GM19397 (cell line): ENCODE results near the gene TRIO.

Source experiments
- ATAC-seq: cut with Tn5 transposase; IDR thresholded peaks from one replicate; pipeline ENCODE4 v1.9.1; 2021; ENCODE audit warnings: mild to moderate bottlenecking, moderate library complexity; ENCODE audit not compliant: unreplicated experiment

The TRIO gene

DNA sequence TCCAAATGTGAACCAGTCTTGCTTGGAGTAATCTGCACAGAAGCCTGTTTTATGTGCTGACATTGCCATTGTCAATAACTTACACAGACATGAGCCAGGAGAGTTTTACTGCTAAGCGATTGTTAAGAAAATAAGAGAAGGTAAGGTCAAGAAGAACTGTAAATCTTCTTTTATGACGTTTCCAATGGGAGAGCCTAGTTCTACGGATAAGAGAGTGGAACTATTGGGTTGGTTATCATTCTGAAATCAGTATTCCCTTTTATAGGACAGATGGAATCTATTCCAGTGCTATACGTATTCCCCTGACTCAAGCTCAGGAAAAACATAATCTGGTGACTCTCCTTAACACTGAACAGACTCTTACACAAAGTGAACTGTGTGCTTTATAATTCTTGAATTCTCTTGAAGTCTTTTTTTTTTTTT lies 300.5 kb downstream of the TRIO start:
- no peak for ATAC-seq

DNA sequence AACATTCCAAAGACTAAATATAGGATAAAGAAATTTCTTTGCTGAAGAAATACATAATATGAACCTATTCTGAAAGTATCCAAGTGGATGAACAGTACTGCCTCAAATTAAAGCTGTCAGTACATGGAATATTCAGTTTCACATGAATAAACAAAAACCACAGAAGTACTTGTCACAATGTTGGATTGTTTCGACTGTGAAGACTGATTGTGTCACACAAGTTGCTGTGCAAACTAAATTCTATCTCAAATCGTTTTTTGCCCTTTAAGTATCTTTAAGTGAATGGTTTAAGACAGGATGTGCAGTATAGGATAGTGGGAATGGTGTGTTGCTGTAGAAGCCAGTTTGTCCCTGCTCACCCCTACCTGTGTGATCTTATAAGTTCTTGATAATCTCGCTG lies 301.0 kb downstream of the TRIO start:
- ATAC-seq, result no peak

DNA sequence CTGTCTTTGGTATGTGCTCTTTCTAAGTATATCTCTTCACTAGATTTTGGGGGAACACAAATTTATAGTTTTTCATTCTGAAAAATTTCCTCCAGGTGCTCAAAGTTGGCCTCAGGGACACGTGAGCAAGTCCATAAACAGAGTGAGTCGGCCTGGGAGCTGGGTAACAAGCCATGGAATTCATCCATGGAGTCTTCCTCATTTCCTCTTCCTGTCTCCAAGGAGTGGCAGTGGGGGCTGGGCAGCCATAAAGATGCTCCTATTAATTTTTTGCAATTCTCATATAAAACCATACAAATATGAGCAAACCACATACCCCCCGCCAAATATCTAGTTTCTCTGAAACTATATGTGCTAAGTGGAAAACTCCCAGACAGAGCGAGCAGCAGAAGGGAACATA lies 301.9 kb downstream of the TRIO start:
- ATAC-seq, result no peak

DNA sequence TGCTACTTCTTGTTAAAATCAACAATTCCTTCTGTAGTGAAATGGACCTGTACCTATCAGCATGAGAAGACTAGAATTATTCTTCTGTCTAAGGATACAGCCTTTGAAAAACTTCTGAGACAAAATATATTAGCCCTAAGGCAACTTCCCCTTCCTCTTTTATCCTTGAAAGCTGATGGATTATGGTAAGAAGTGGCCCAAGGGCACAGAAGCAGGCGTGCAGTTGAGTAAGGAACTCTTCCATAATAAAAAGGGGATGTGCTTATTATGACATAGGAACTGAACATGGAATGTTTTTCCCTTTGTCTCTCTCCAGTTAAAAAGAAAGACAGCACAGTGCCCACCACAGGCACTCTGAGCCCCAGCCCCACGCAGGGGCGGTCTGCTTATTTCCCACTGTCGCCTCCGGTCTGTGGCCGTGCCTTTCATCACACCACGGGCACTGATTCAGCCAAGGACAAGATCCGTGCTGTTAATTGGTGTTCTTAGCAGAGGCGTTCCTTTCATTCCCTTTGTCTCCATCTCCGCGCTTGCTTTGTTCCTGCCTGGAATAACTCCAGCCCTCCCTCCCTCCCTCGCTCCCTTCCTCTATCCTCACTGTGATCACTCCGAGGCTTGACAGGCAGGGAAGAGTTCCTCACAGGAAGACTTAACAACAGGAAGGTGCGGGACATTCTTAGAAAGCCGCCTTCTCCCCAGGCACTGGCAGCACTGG lies 302.6 kb downstream of the TRIO start:
- ATAC-seq, result no peak

DNA sequence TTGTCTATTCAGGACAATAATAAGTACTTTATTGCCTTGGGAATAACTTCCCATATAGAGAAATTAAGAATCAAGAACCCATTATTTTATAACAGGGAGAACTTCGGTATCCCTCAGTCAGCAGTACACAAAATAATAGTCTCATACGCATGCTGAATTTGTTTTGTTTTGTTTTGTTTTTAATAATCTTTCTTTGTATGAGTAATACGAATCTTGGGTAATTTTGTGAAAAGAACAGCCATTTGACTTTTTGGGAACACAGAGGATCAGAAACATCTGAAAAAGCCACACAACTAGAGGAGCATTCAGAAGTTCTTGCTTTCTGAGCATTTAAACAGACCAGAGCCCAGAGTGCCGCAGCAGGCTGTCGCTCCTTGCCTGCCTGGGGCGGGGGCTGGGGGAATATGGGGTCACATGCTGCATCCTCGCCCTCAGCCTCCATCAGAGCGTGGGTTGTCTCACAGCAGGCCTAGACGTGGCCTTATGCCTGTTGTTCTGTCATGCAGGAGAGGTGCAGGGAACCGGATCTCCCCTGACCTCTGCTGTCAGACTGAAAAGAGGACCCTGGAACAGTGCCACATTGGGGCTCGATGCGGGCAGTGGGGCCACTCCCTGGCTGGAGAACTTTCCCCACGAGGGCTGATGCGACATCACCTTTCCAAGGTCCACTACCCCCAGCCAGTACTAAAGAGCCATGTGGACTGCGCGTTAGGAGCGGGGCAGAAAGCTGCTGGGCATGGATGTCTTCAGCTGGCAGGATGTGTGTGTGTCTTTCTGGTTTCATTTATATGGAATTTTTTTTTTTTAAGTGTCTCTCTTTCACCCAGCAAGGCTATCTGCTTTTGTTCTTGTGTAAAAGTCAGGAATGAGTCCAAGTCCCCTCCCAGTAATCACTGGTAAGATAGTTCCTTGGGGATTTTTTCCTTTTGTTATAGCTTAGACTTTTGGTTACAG lies 305.1 kb downstream of the TRIO start:
- no peak for ATAC-seq

DNA sequence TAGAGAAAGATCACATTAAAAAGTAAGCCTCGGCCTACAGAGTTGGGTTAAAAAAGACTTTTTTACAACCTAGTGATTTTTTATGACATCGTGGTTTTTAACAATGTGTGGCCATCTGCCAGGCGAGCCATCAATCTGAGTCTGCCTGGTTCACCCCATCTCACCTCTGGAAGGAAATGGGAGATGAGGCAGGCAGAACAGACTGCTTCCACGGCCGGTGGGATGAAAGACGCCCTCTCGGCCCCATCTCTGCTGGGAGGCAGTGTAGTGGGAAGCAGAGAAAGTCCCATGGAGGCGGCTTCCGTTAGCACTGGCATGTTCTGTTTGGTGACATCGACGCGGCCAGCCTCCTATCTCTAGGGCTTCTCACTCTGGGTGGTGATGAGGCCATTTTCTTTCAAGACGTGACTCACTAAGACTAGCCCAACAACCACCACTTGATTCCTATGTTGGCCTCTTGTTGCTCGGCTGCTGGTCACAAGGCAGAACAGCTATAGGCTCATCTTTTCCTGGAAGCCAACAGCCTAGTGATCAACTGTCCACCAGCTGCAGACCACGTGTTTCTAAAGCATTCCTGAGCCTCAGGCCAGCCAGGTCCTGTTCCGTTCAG lies 306.0 kb downstream of the TRIO start:
- ATAC-seq, result no peak

DNA sequence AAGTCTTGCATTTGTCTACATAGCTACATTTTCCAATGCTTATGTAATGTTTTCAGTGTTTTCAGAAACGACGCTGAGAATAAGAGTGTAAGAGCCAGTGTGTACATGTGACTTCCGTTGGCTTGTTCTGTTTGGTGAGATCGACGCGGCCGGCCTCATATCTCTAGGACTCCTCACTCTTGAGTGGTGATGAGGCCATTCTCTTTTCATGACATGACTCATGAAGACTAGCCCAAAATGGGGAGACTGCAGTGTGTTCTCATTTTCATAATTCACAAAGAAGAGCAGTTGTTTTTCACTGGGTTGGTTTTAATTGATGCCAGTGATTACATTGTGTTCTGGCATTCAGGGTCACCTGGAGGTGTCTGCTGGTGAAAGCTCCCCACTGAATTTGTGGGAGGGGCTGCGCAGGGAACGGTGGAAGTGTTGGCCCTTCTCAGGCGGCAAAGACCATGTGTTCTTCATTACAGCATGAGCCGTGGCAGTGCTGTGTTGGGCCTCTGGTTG lies 306.9 kb downstream of the TRIO start:
- ATAC-seq, result no peak

DNA sequence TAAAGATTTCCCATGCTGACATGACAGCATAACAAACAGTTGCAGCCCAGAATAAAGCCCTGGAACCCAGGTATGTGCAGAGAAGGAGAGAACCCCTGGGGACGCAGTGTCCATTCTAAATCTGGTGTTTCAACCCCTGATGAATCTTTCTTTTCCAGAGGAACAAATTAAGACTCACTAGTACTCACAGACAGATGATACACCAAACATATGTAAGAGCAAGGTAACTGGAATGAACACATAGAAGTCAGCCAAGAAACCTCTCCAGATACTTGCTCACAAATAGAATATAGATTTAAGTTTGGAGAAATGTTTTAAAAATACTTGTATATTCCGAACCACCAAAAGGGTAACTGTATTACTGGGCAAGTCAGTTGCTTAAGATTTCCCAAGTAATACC lies 307.6 kb downstream of the TRIO start:
- ATAC-seq, result no peak

DNA sequence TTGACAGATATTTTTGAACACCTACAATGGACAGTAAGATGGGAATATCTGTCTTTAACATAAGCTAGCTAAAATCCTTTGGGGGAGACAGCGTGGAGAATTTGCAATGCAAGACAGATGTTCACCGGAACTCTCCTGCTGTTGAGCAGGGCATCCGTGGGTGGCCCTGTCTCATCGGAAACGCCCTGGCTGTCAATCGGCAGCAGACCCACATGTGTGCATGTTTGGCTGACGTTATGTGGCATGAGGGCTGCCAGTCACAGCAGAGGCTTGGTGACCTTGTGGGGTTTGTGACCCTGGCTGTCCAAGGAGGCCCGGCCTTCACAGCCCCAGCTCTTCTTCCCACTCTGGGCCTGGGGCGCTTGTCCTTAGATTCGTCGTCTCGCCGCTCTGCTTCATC lies 308.7 kb downstream of the TRIO start:
- no peak for ATAC-seq

DNA sequence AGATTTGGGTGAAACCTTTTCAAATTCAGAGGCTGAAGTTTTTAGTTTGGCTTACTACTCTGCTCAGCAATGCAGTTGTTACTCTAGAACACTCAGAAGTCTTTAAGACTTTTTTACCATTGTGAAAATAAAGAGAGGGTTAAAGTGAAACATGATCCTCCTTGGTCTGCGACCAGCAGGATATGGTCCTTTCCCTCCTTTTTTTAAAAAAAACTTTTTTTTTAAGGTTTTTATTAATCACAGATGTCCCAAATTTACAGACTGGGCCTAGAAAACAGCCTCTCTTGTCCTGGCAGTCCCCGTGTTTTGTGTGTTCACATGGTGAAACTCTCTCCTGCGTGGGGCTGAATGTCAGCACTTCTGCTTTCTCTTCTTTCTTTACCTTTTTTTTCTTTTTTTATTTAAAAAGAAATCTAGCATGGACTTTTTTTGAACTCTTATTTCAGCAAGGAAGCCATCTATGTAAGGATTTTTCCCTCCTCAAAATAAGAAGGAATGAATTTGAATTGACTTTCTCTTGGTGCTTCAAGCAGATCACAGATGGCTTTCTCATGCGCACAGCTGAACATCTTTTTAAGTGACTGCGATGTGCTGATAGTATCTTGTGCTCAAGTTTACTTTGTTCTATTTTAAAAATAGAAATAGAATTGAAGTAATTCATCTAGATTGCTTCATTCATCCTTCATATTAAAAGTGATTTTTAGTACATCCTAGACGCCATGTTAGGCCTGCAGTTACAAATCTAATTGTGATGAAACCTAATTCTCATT lies 309.7 kb downstream of the TRIO start:
- ATAC-seq, result no peak

DNA sequence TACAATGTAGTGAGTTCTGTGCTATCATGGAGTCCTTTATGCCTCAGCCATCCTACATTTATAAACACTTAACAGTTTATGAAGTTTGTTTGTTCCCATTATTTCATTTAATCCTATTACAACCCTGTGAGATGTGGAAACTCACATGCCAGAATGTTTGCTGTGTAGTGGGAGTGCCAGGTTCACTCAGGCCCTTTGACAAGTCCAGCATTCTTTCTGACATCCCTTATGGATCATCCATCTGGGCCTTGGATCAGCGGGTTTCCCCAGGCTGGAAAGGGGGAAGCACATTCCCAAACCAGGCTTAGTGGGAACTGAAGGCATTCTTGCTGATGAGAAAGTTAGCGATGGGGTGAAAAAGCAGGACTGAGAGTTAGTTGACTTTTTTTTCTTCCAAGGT lies 310.3 kb downstream of the TRIO start:
- no peak for ATAC-seq

DNA sequence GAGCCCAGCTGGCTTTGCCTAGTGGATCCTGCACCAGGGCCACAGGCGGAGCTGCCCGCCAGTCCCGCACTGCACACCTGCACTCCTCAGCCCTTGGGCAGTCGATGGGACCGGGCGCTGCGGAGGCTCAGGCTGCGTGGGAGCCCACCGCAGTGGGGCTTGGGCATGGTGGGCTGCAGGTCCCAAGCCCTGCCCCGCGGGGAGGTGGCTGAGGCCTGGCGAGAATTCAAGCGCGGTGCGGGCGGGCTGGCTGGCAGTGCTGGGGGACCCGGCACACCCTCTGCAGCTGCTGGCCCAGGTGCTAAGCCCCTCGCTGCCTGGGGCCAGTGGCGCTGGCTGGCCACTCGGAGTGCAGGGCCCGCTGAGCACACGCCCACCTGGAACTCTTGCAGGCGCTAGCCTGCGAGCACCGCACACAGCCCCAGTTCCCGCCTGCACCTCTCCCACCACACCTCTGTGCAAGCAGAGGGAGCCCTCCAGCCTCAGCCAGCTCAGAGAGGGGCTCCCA lies 312.7 kb downstream of the TRIO start:
- no peak for ATAC-seq

DNA sequence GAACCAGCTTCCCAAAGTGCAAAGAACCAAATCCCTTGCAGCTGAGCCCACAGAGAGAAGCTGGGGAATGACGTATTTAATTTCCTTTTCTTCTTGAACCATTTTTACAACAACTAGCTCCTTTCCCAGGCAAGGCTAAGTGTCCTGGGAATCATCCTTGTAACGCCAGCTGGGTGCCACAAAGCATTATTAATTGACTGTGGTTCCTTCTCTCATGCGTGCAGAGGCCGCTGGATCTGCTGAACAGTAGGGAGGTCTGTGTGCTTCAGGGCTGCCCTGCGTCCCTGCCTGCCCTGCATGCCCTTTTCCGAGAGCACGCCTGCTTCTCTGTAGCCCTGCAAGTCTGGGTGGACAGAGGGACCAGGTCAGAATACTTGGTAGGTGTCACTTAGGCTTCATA lies 314.3 kb downstream of the TRIO start:
- no peak for ATAC-seq

DNA sequence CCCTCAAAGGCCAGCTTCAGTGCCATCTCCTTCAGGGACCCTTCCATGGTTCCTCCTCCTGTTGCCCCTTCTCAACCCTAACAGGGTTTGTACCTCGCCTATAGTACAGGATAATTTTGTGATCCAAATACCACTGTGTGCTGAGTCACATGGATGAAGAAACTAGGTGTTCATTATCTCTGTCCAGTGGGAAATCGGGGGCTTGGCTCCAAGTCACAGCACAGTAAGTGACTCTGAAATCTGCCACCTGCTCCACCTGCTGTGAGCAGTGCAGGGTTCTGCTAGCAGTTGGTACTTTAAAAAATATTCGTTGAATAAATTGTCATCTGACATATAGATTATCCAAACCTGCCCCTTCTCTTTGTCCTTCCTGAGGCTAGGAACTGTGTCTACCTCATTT lies 315.3 kb downstream of the TRIO start:
- ATAC-seq, result no peak

DNA sequence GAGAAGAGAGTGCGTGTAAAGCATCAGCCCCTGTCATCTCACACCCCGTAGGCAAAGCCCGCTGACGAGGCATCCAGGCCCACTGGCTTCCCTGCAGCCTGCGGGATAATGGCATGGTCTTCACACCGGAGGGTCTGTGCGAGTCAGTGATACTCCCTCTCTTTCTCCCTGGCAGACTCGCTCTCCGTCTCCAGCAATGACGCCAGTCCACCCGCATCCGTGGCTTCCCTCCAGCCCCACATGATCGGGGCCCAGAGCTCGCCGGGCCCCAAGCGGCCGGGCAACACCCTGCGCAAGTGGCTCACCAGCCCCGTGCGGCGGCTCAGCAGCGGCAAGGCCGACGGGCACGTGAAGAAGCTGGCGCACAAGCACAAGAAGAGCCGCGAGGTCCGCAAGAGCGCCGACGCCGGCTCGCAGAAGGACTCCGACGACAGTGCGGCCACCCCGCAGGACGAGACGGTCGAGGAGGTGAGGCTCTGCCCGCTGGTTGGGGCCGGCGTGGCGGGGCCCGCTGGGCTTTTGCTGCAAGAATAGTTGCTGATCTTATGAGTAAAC lies 317.8 kb downstream of the TRIO start:
- ATAC-seq, result no peak

DNA sequence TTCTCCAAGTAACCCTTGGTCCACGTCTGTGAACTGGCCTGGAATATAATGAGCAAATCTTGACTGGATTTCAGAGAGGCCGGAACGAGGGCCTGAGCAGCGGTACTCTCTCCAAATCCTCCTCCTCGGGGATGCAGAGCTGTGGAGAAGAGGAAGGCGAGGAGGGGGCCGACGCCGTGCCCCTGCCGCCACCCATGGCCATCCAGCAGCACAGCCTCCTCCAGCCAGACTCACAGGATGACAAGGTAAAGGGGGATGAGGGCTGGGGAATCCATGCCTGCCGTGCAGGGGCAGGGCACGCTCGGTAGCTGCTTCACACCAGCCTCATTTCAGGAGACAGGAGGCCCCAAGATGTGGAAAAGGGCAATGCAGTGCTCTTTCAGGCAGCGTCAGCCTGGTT lies 319.5 kb downstream of the TRIO start:
- no peak for ATAC-seq

DNA sequence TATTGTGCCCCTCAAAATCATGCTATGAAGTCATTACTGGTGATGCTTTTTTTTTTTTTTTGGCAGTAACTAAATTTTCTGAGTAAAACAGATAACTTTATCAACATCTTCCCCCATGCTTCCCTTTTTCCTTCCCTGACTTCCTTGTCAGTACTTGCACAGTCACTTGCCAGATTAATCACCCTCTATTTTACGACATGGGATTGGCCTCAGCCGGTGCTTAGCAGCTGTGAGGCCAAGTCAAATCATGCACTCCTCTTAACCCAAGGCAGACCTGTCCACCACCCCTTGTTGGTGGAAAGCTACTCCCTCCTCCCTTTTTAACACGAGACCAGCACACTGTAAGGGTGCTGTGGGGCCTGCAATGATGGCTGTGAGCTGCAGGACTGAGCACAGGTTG lies 320.5 kb downstream of the TRIO start:
- no peak for ATAC-seq

DNA sequence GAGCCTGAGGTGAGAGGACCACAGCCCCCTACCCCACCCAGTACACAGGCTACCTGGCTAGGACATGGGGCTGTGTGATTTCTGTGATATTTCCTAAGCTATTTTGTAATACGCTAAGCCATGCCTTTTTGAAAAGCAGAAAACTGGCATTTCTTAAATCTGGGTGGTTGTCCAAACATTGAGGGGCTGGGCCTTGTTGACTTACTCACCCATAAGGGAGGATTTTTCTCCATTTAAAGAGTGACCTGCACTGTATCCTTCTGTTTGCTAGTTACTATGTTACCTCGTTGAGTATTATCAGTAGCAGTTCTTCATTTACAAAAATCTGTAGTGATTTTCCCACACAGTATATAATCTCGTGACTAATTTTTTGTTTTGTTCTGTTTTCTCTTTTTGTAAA lies 321.0 kb downstream of the TRIO start:
- no peak for ATAC-seq

DNA sequence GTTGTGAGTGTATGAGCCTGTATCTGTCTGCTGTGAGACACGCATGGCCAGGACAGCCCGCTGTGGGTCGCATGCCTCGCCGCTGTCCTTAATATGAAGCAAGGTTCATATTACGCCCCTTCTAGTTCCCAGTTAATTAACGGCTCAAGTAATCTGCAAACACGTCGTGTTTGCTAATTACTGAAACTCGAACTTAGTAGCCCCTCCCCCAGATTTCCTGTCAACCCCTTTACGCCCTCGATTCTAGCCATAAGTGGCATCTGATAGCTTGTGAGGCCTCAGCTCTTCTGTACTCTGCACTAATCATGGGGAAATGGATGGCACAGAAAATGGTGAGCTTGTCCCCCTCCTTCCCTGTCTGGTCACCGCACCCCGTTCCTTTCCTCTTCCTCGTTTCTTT lies 321.5 kb downstream of the TRIO start:
- no peak for ATAC-seq

DNA sequence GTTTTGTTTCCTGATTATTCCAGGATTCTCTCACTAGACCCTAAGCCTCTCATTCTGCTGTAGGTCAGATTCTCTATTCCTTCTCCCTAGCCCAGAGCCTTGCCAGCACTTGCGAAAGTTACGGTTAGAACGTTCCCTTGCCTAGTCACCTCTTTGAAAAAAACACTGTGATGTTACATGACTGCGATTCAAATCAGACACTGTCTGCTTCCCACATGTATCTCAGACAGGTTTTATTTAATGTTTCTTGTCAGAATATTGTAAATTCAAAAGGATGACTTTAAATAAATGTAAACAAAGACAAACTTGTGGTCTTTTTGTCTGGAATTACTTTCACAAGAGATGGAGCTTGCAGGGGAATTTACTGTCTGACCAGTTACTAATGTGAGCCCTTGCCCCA lies 322.0 kb downstream of the TRIO start:
- ATAC-seq, result no peak
